Right cardiac atrium (tissue), 5 donors: Measurements from ENCODE around the gene PLCB1. TPM values are rescaled to one million over a fixed set of nuclear protein-coding genes. Genes with fewer than 3 reads are reported as not detected.

Source experiments
- ATAC-seq, 2 donors: fragments of 200-7000 bp; cut with Tn5 transposase; one replicate each; pipeline versions ENCODE4 v1.8.0 to v1.9.1; 2020; ENCODE audit warnings: moderate library complexity in 2 of 2, mild to moderate bottlenecking in 1 of 2
- DNase-seq, 3 donors: peaks; one replicate each; pipeline ENCODE4 v3.0.0-alpha.2; 2020
- H3K27ac ChIP-seq: one replicate; pipeline ENCODE4 v1.5.1; 2013; ENCODE audit warnings: mild to moderate bottlenecking, low read length, control low read depth, moderate library complexity
- H3K27me3 ChIP-seq: one replicate; pipeline ENCODE4 v1.6.1; 2013; ENCODE audit not compliant: control insufficient read depth, insufficient read depth
- H3K4me1 ChIP-seq: one replicate; pipeline ENCODE4 v1.6.1; 2013; ENCODE audit warnings: low read length; ENCODE audit not compliant: control insufficient read depth, insufficient read depth
- H3K4me3 ChIP-seq: one replicate; pipeline ENCODE4 v1.5.1; 2013; ENCODE audit warnings: low read length, control low read depth
- H3K9me3 ChIP-seq: one replicate; pipeline ENCODE4 v1.6.1; 2013; ENCODE audit warnings: low read length; ENCODE audit not compliant: control insufficient read depth
- WGBS: extraction: QIAGEN DNeasy Blood & Tissue Kit; methylation state at CpG from one replicate; pipeline ENCODE4 v1.1.7; 2013; 5-methylcytosine and 5-hydroxymethylcytosine counted together
- intact Hi-C, 4 donors: fragments of 100-400 bp; cut with DNase I; formaldehyde crosslinking; loops; one replicate each; pipeline versions ENCODE4 v1.11.0 to v1.14.0; 2022 to 2023
- polyA plus RNA-seq: library from polyadenylated mRNA; stranded (reverse); fragments of 200-250 nt; gene quantifications from one replicate; pipeline ENCODE4 v1.2.3, GENCODE V29; 2013
- total RNA-seq, 4 donors: library from RNA; stranded (reverse); fragmentation: NEBNext Ultra II Directional; extraction: Animal tissue kit (Norgen Biotek cat#: 25700); gene quantifications; one replicate each; pipeline ENCODE4 v1.2.1, GENCODE V29; 2021
- donor health status: healthy with polysubstance abuse.
- donor health status: DM: no; HTN: yes; CAD: no.
- donor health status: DM: no; HTN: no; CAD: no.
- donor health status: DM: no; HTN: yes; CAD: no; lungs with severe emphysema.
- donor health status: DM: yes; HTN: yes; CAD: no.

PLCB1 gene
- total and polyA plus RNA-seq, 5 donors = 7.6 to 20.3 (median 11.6) TPM

- intact Hi-C loops = no loop called here
- H3K27ac ChIP-seq = no peak overlapping the region
Measured at GRCh38 chr20:8646716-8647115, 514.6 kb downstream of the PLCB1 start.

DNA sequence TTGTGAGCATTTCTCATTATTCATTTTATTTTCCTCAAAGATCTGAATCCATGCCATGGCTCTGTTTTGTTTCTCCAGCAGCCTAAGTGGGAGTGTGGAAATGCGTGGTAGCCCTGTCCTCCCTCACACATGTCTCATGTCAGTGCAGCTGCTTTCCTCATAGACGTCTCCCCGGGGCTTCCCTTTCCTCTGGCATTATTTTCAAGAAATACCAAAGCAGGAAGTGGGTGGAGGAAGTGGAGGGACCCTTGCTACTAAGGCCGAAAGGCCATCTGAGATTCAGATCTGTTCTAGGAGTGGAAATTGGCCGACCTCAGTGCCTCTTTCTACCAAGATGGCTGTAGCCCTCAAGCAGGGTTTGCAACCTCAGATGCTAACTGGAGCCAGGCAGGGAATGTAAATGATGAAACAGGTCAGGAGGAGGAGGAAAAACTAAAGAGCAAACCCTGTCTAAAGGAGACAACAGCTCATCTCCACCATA lies 515.9 kb downstream of the PLCB1 start:
- peak overlapping the region; percentile 88 for H3K27ac ChIP-seq
- H3K4me3 ChIP-seq = no peak overlapping the region
- intact Hi-C loops = no loop called here
- ATAC-seq = peak; percentile 92 to 93
- peak; percentile 42 to 68 (median 53) for DNase-seq
- no peaks in the 10 kb centered on the region for H3K9me3 ChIP-seq
- peaks cover 4% of the 10 kb centered on the region for H3K4me1 ChIP-seq
- no peaks in the 10 kb centered on the region for H3K27me3 ChIP-seq
- WGBS = 21% methylated on average over 5 of the region's 5 CpGs

More at GRCh38 chr20:8646716-8647115, 514.6 kb downstream of the PLCB1 start:
- no peaks in the 10 kb centered on the region for H3K27me3 ChIP-seq
- WGBS = 98% methylated on average over 1 of the region's 1 CpG
- H3K4me3 ChIP-seq = no peak overlapping the region
- H3K9me3 ChIP-seq = no peaks in the 10 kb centered on the region
- DNase-seq = no peak
- peaks cover 4% of the 10 kb centered on the region for H3K4me1 ChIP-seq
- no peak for ATAC-seq

GRCh38 chr20:8648466-8648865 lies 516.4 kb downstream of the PLCB1 start:
- Histone ChIP-seq H3K27me3 (no peaks in the 10 kb centered on the region), H3K4me1 (peaks cover 4% of the 10 kb centered on the region), H3K9me3 (no peaks in the 10 kb centered on the region), H3K4me3 (no peak overlapping the region), H3K27ac (no peak overlapping the region)
- no peak for ATAC-seq
- WGBS = 49% methylated on average over 2 of the region's 2 CpGs
- DNase-seq = no peak
- intact Hi-C loops = no loop called here

DNA sequence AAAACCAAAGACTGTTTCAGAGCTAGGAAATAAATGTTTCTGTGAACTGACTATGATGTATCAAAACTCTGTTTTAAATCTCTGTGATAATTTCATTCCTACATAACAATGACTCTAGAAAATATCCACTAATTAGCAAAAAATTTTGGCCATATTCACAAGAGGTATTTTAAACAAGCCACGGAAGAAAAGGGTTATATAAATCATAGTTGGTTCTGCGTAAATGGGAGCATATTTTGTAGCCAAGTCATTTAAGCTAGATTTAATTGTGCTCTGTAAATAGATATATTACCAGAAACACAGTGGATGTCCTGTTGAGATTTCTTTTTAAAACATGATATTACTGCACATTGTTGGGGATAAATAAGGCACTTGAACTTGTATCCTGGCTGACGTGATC lies 520.3 kb downstream of the PLCB1 start:
- Histone ChIP-seq H3K4me3 (no peak overlapping the region), H3K9me3 (no peaks in the 10 kb centered on the region), H3K27ac (no peak overlapping the region), H3K4me1 (peaks cover 4% of the 10 kb centered on the region), H3K27me3 (no peaks in the 10 kb centered on the region)
- DNase-seq (no peak), ATAC-seq (no peak)
- 56% methylated on average over 3 of the region's 3 CpGs for WGBS
- intact Hi-C loops = no loop called here

DNA sequence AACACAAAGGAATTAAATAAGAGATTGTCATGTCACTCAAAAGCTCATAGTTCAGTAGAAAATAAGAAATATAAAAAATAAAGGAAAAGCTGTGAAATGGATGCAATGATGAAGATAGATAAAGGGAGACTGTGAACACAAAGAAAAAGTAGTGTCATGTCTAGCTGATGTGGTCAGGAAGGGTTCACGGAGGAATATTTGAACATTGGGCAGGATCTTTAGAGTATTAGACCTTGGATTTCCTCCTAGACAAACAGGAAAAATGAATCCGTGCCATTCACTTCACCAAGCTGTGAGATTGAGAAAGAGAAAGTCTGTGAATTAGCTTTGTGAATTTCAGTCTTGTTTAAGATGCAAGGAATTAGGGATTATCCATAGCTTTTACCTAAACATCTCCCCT lies 522.4 kb downstream of the PLCB1 start:
- WGBS = 38% methylated on average over 2 of the region's 2 CpGs
- Histone ChIP-seq H3K27me3 (no peaks in the 10 kb centered on the region), H3K9me3 (no peaks in the 10 kb centered on the region), H3K27ac (no peak overlapping the region), H3K4me1 (no peaks in the 10 kb centered on the region), H3K4me3 (no peak overlapping the region)
- intact Hi-C loops = no loop called here
- DNase-seq (no peak), ATAC-seq (peak in 1 of 2 donors; percentile 41)

- no peak overlapping the region for H3K27ac ChIP-seq
- DNase-seq = no peak
- H3K4me1 ChIP-seq = no peaks in the 10 kb centered on the region
- H3K9me3 ChIP-seq = no peaks in the 10 kb centered on the region
- 70% methylated on average over 1 of the region's 1 CpG for WGBS
- H3K27me3 ChIP-seq = no peaks in the 10 kb centered on the region
- intact Hi-C loops = no loop called here
- no peak overlapping the region for H3K4me3 ChIP-seq
- peak in 1 of 2 donors; percentile 73 for ATAC-seq
Measured at GRCh38 chr20:8656335-8656734, 524.3 kb downstream of the PLCB1 start.

- Histone ChIP-seq H3K4me3 (no peak overlapping the region), H3K27ac (no peak overlapping the region), H3K9me3 (no peaks in the 10 kb centered on the region), H3K4me1 (no peaks in the 10 kb centered on the region), H3K27me3 (no peaks in the 10 kb centered on the region)
- no peak for ATAC-seq
- DNase-seq = no peak
- intact Hi-C loops = no loop called here
Measured at GRCh38 chr20:8657664-8658063, 525.6 kb downstream of the PLCB1 start.

DNA sequence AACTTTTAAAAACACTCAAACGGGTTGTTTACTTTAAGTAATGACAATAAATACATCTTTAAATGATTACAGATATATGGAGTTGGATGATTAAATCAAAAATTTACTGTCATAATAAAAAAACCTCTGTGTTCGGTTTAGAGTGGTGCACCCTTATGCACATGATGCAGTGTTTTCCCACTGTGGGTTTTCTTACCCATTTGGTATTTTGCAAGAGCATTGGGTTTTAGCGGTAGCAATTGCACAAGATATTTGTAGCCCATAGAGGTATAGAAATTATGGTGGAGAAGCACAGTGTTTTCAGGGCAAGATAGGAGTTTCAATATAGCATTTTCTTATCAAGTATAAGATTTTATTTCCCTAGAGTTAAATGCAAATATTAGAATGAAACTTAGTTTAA lies 526.0 kb downstream of the PLCB1 start:
- ATAC-seq (no peak), DNase-seq (no peak)
- WGBS = 95% methylated on average over 3 of the region's 3 CpGs
- Histone ChIP-seq H3K9me3 (no peaks in the 10 kb centered on the region), H3K4me1 (no peaks in the 10 kb centered on the region), H3K27me3 (no peaks in the 10 kb centered on the region), H3K27ac (no peak overlapping the region), H3K4me3 (no peak overlapping the region)
- intact Hi-C loops = no loop called here

DNA sequence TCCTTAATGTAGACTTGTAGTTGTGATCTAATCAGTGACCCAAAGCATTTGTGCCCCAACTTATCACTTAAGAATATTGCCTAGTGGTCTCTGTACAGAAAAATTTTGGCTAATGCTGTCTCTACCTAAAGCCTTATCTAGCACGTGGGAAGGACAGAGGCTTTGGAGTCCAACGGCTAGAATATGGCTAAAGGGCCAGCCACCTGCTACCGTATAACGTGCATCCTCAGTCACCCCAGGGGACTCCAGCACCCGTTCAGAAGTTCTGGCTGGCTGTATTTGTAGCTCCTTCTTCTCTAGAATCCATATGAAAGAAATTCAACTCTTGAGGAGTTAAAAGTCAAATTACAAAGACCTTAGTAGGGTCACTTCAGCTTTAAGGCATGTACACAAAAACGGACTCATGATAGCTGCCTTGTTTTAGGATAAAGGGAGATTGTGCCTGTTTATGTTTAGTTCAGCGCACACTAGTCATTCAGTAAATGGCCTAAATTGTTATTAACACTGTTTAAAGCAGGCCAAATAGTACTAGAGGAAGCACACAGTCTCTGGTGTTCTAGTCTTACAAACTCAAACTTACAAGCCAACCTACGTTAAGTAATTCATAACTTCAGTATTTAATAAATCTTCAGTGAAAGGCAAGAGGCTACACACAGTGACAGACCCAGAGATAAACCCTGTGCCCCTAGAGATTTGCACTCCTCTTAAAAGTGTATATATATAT lies 529.3 kb downstream of the PLCB1 start:
- no peak overlapping the region for H3K4me3 ChIP-seq
- WGBS = 74% methylated on average over 8 of the region's 8 CpGs
- ATAC-seq (no peak), DNase-seq (no peak)
- H3K27me3 ChIP-seq = no peaks in the 10 kb centered on the region
- intact Hi-C loops = no loop called here
- no peaks in the 10 kb centered on the region for H3K9me3 ChIP-seq
- peaks cover 2% of the 10 kb centered on the region for H3K4me1 ChIP-seq
- H3K27ac ChIP-seq = no peak overlapping the region

- no peak overlapping the region for H3K4me3 ChIP-seq
- no peaks in the 10 kb centered on the region for H3K9me3 ChIP-seq
- ATAC-seq (no peak), DNase-seq (no peak)
- H3K4me1 ChIP-seq = peaks cover 2% of the 10 kb centered on the region
- no peaks in the 10 kb centered on the region for H3K27me3 ChIP-seq
- intact Hi-C loops = no loop called here
- 90% methylated on average over 5 of the region's 5 CpGs for WGBS
- no peak overlapping the region for H3K27ac ChIP-seq
Measured at GRCh38 chr20:8662433-8662954, 530.4 kb downstream of the PLCB1 start.

GRCh38 chr20:8663424-8663823 lies 531.4 kb downstream of the PLCB1 start:
- no peak for DNase-seq
- no peaks in the 10 kb centered on the region for H3K9me3 ChIP-seq
- no peak overlapping the region for H3K4me3 ChIP-seq
- WGBS = 96% methylated on average over 1 of the region's 1 CpG
- no peak for ATAC-seq
- H3K27ac ChIP-seq = no peak overlapping the region
- intact Hi-C loops = no loop called here
- peaks cover 5% of the 10 kb centered on the region for H3K4me1 ChIP-seq
- no peaks in the 10 kb centered on the region for H3K27me3 ChIP-seq
